NCI-H748 (cell line): ENCODE measurements around the gene GRIN2A.

ENCODE experiments used
- DNase-seq: peaks from one replicate; lab custom pipeline; 2025; ENCODE audit not compliant: unreplicated experiment; lab: John Stamatoyannopoulos, UW

Gene GRIN2A

GRCh38 chr16:10137341-10137740 is 44.9 kb downstream of the GRIN2A start:
- DNase-seq = no peak

GRCh38 chr16:10136916-10137315 is 45.3 kb downstream of the GRIN2A start:
- no peak for DNase-seq

GRCh38 chr16:10130538-10130937 is 51.7 kb downstream of the GRIN2A start:
- DNase-seq = no peak

- no peak for DNase-seq
Measured at GRCh38 chr16:10128397-10129258, 53.6 kb downstream of the GRIN2A start.

GRCh38 chr16:10126686-10127085 is 55.5 kb downstream of the GRIN2A start:
- no peak for DNase-seq

GRCh38 chr16:10123141-10123540 is 59.1 kb downstream of the GRIN2A start:
- DNase-seq = no peak

GRCh38 chr16:10122546-10122945 is 59.7 kb downstream of the GRIN2A start:
- DNase-seq = no peak

GRCh38 chr16:10121897-10122425 is 60.3 kb downstream of the GRIN2A start:
- no peak for DNase-seq

- DNase-seq = no peak
Measured at GRCh38 chr16:10121491-10121890, 60.7 kb downstream of the GRIN2A start.

- DNase-seq = no peak
Measured at GRCh38 chr16:10120953-10121352, 61.3 kb downstream of the GRIN2A start.

GRCh38 chr16:10114409-10114808 is 67.8 kb downstream of the GRIN2A start:
- no peak for DNase-seq

GRCh38 chr16:10113248-10113647 is 69.0 kb downstream of the GRIN2A start:
- no peak for DNase-seq

GRCh38 chr16:10112021-10112420 is 70.2 kb downstream of the GRIN2A start:
- no peak for DNase-seq

GRCh38 chr16:10111156-10111761 is 71.0 kb downstream of the GRIN2A start:
- DNase-seq = no peak

- no peak for DNase-seq
Measured at GRCh38 chr16:10110552-10110951, 71.7 kb downstream of the GRIN2A start.

- DNase-seq = no peak
Measured at GRCh38 chr16:10107081-10107480, 75.1 kb downstream of the GRIN2A start.

- no peak for DNase-seq
Measured at GRCh38 chr16:10103700-10104099, 78.5 kb downstream of the GRIN2A start.

- no peak for DNase-seq
Measured at GRCh38 chr16:10103118-10103517, 79.1 kb downstream of the GRIN2A start.

- DNase-seq = no peak
Measured at GRCh38 chr16:10100829-10101228, 81.4 kb downstream of the GRIN2A start.

GRCh38 chr16:10098991-10099390 is 83.2 kb downstream of the GRIN2A start:
- DNase-seq = no peak

- no peak for DNase-seq
Measured at GRCh38 chr16:10097271-10097670, 85.0 kb downstream of the GRIN2A start.

GRCh38 chr16:10093576-10093975 is 88.7 kb downstream of the GRIN2A start:
- DNase-seq = no peak
